Vagina (tissue), 2 donors: ENCODE data around the gene TRIM5. TPM values are rescaled to one million over a fixed set of nuclear protein-coding genes. Genes with fewer than 3 reads are reported as not detected.

Experiments
- DNase-seq, 2 donors: peaks; one replicate each; pipeline ENCODE4 v3.0.0-alpha.2; 2017; ENCODE audit errors: extremely low spot score in 2 of 2
- H3K27ac ChIP-seq: fragments of 200-600 bp; sonication (generic); one replicate; pipeline ENCODE4 v1.5.1; 2019
- H3K27me3 ChIP-seq: fragments of 200-600 bp; sonication (generic); one replicate; pipeline ENCODE4 v1.5.1; 2019
- H3K36me3 ChIP-seq, 2 donors: fragments of 200-600 bp; sonication (generic); one replicate each; pipeline ENCODE4 v1.5.1; 2017 to 2019
- H3K4me1 ChIP-seq: fragments of 200-600 bp; sonication (generic); one replicate; pipeline ENCODE4 v1.5.1; 2019
- H3K4me3 ChIP-seq, 2 donors: fragments of 200-600 bp; sonication (generic); 1 replicate in 1 of 2; 2 replicates in 1 of 2; pipeline ENCODE4 v1.5.1; 2016 to 2019
- H3K9me3 ChIP-seq: fragments of 200-600 bp; sonication (generic); one replicate; pipeline ENCODE4 v1.5.1; 2019
- CTCF ChIP-seq, 3 experiments: fragments of 450-650 bp in 2 of 3; fragments of 200-600 bp in 1 of 3; sonication (generic) in 1 of 3; IDR thresholded peaks; one replicate each; pipeline ENCODE4 v1.5.1; 2017 to 2019; ENCODE audit warnings: antibody characterized with exemption in 3 of 3, mild to moderate bottlenecking in 2 of 3, moderate library complexity in 2 of 3
- POLR2A ChIP-seq, 2 donors: fragments of 450-650 bp; IDR thresholded peaks; one replicate each; pipeline ENCODE4 v1.6.1; 2017; ENCODE audit warnings: antibody characterized with exemption in 2 of 2, mild to moderate bottlenecking in 2 of 2, moderate library complexity in 2 of 2
- POLR2AphosphoS5 ChIP-seq, 2 donors: sonication (generic); formaldehyde crosslinking; IDR thresholded peaks; one replicate each; pipeline ENCODE4 v1.9.0; 2017; ENCODE audit warnings: antibody characterized with exemption in 2 of 2, mild to moderate bottlenecking in 2 of 2, low read depth in 1 of 2; ENCODE audit not compliant: insufficient read depth in 1 of 2
- intact Hi-C: fragments of 100-400 bp; cut with DNase I; formaldehyde crosslinking; loops from one replicate; pipeline ENCODE4 v1.15.1; 2023
- total RNA-seq: library from RNA; depleted of rRNA; stranded (reverse); fragments of >200 nt; gene quantifications from one replicate; pipeline ENCODE4 v1.2.3, GENCODE V29; 2016

TRIM5 gene
- total RNA-seq, 1 donor from 2014 or later = 20.4 TPM

DNA sequence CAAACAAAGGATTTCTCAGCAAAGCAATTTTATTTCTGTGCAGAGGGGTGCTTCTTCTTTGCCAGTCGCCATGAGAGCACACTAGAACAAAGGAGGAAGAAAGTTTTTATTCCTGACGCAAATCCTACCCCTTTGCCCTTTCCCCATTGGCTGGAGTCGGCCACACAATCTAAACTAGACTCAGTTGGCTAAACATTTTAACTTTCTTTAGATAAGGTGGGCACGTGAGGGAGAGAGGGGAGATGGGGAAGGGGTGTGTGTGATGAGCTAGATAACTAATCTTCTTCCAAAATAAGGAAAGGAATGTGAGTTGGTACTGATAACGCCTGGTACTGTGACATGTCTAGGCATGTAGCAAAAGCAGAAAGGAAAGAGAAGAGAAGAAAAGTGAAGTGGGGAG lies 5.3 kb upstream of the TRIM5 start:
- peak overlapping the region; percentile 75 for H3K27ac ChIP-seq
- no peaks in the 10 kb centered on the region for H3K27me3 ChIP-seq
- H3K4me1 ChIP-seq = peaks cover 43% of the 10 kb centered on the region
- peak overlapping the region; percentile 36 to 40 for H3K4me3 ChIP-seq
- intact Hi-C loops = no loop called here
- H3K36me3 ChIP-seq = no peaks in the 10 kb centered on the region
- H3K9me3 ChIP-seq = no peaks in the 10 kb centered on the region
- DNase-seq = no peak
- TF ChIP-seq POLR2A (IDR thresholded peaks at IDR 0.05) = no peak
- no peak for TF ChIP-seq CTCF (IDR thresholded peaks at IDR 0.05)
- no peak for TF ChIP-seq POLR2AphosphoS5 (IDR thresholded peaks at IDR 0.05; ENCODE audit: insufficient read depth in 1 of 2, low read depth in 1 of 2)

DNA sequence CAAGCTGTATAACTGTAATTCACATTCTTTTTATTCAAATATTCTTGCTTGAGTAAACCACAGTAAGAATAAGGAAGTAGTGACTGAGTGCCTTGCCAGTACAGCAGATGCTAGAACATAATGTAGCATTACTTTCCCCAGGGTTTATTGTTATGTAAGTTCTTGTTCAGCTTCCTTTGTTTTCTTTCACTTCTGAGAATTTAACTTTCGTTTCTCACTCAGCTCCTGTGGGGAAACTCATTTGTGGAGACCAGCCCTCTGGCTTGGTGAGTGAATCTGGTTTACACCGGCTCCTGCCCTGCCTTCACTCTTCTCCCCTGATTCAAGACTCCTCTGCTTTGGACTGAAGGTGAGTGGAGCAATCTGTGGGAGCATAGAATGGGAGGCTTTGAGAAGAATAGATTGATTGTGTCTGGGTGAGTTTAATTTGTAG lies 4.7 kb upstream of the TRIM5 start, which contains the start of gene TRIM22:
Gene TRIM22 (plus strand): TSS at position 240 of the 433 bp plus-strand sequence. CDS start 6,443 bp downstream, outside the sequence.
- DNase-seq = no peak
- intact Hi-C loops = no loop called here
- peaks cover 37% of the 10 kb centered on the region for H3K4me1 ChIP-seq

GRCh38 chr11:5688482-5688881 lies 3.6 kb upstream of the TRIM5 start:
- TF ChIP-seq POLR2AphosphoS5 (IDR thresholded peaks at IDR 0.05; ENCODE audit: insufficient read depth in 1 of 2, low read depth in 1 of 2) (no peak), CTCF (IDR thresholded peaks at IDR 0.05) (no peak), POLR2A (IDR thresholded peaks at IDR 0.05) (no peak)
- Histone ChIP-seq H3K4me3 (no peak overlapping the region), H3K36me3 (no peaks in the 10 kb centered on the region), H3K27me3 (no peaks in the 10 kb centered on the region), H3K27ac (peak overlapping the region; percentile 75), H3K4me1 (peaks cover 40% of the 10 kb centered on the region), H3K9me3 (no peaks in the 10 kb centered on the region)
- DNase-seq = no peak
- intact Hi-C loops = no loop called here

More for the DNA sequence above, 4.7 kb upstream of the TRIM5 start, which contains the start of gene TRIM22:
- Histone ChIP-seq H3K27ac (peak within 1 kb of the TSS; percentile 75), H3K9me3 (no peaks in the 10 kb centered on the region), H3K27me3 (no peaks in the 10 kb centered on the region), H3K4me3 (peak within 1 kb of the TSS; percentile 36 to 40), H3K36me3 (no peaks in the 10 kb centered on the region)
- TF ChIP-seq POLR2A (IDR thresholded peaks at IDR 0.05) = no peak
- peak in 1 of 2 donors; percentile 78 for TF ChIP-seq POLR2AphosphoS5 (IDR thresholded peaks at IDR 0.05; ENCODE audit: insufficient read depth in 1 of 2, low read depth in 1 of 2)
- TF ChIP-seq CTCF (IDR thresholded peaks at IDR 0.05) = no peak

DNA sequence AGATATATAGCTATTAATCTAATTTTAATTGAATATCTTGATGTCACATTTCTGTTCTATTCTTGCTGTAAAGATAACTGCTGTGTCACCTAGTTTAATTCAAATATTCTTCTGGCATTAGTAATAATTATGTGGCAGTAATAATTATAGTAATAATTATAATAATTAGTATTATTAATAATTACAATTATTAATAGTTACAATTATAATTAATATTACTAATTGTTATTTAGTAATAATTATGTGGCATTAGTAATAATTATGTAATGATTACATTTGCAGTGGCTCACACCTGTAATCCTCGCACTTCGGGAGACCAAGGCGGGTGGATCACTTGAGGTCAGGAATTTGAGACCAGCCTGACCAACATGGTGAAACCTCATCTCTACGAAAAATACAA lies 1.6 kb upstream of the TRIM5 start:
- peaks cover 35% of the 10 kb centered on the region for H3K4me1 ChIP-seq
- intact Hi-C loops = no loop called here

More for the DNA sequence above, 1.6 kb upstream of the TRIM5 start:
- no peak for DNase-seq
- no peaks in the 10 kb centered on the region for H3K36me3 ChIP-seq
- H3K9me3 ChIP-seq = no peaks in the 10 kb centered on the region
- H3K4me3 ChIP-seq = no peak overlapping the region
- no peak overlapping the region for H3K27ac ChIP-seq
- no peaks in the 10 kb centered on the region for H3K27me3 ChIP-seq
- TF ChIP-seq POLR2A (IDR thresholded peaks at IDR 0.05) (no peak), CTCF (IDR thresholded peaks at IDR 0.05) (no peak), POLR2AphosphoS5 (IDR thresholded peaks at IDR 0.05; ENCODE audit: insufficient read depth in 1 of 2, low read depth in 1 of 2) (no peak)
